HG03432 (cell line): Measurements from ENCODE around the gene JAG1.
"Not testable (repeated sequence)": the region's sequence is repeated elsewhere in the genome, so short reads cannot be mapped to it uniquely, and the experiment has no call there.

Source experiments
- ATAC-seq: cut with Tn5 transposase; IDR thresholded peaks from one replicate; pipeline ENCODE4 v1.9.1; 2021; ENCODE audit warnings: mild to moderate bottlenecking, moderate library complexity; ENCODE audit not compliant: unreplicated experiment

JAG1 gene

DNA sequence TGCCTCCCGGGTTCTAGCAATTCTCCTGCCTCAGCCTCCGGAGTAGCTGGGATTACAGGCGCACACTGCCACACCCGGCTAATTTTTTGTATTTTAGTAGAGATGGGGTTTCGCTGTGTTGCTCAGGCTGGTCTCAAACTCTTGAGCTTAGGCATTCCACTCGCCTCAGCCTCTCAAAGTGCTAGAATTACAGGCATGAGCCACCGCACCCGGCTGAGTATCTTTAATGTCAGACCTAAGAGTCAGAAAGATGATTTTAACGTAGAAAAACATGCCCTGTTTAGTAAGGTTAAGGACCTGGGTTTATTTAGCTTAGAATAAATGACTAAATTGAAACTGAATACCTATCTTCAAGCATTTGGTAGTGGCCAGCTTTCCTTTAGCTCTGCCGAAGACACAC is 83.4 kb downstream of the JAG1 start:
- not testable (repeated sequence) for ATAC-seq
